Adrenal gland (tissue), 5 donors: Measurements from ENCODE around the gene SSH2.

Experiments used
- POLR2A ChIP-seq, 2 donors: fragments of 450-650 bp; IDR thresholded peaks; one replicate each; pipeline ENCODE4 v1.6.1; 2017; ENCODE audit warnings: antibody characterized with exemption in 2 of 2, mild to moderate bottlenecking in 2 of 2, moderate library complexity in 1 of 2
- TF ChIP-seq, protein P1 (sequence below), 6 experiments: fragments of 450-650 bp in 4 of 6; fragments of 200-600 bp in 2 of 6; sonication (generic) in 1 of 6; IDR thresholded peaks; 1 replicate in 5 of 6; 2 replicates in 1 of 6; pipeline versions ENCODE4 v1.5.1 to v1.8.0; 2016 to 2021; ENCODE audit warnings: antibody characterized with exemption in 6 of 6, mild to moderate bottlenecking in 2 of 6, moderate library complexity in 1 of 6
- donor health status: DM: no; HTN: no; CAD: no.

DNA sequence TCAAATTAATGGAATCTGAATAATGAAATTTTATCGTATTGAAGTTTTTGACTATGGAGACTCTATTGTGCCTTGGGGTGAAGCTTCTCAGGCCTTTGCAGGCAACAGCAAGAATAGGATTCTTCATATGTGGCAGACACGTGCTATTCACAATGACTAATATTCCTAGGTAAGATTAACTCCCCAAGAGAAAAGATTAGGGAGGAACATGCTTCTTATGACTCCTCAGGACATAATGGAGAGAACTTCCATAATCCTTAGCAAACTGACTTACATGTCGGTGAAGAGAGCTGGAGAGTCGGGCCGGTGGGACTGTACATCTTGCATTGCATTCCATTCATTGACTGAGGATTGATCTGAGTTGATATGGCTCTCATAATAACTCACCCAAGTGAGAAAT lies 258.4 kb downstream of the SSH2 start:
- TF ChIP-seq, protein P1, sequence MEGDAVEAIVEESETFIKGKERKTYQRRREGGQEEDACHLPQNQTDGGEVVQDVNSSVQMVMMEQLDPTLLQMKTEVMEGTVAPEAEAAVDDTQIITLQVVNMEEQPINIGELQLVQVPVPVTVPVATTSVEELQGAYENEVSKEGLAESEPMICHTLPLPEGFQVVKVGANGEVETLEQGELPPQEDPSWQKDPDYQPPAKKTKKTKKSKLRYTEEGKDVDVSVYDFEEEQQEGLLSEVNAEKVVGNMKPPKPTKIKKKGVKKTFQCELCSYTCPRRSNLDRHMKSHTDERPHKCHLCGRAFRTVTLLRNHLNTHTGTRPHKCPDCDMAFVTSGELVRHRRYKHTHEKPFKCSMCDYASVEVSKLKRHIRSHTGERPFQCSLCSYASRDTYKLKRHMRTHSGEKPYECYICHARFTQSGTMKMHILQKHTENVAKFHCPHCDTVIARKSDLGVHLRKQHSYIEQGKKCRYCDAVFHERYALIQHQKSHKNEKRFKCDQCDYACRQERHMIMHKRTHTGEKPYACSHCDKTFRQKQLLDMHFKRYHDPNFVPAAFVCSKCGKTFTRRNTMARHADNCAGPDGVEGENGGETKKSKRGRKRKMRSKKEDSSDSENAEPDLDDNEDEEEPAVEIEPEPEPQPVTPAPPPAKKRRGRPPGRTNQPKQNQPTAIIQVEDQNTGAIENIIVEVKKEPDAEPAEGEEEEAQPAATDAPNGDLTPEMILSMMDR (IDR thresholded peaks at IDR 0.05) = no peak
- no peak for TF ChIP-seq POLR2A (IDR thresholded peaks at IDR 0.05)
